Body of pancreas (tissue), 4 donors: ENCODE results near the gene CD3D. TPM values are rescaled to one million over a fixed set of nuclear protein-coding genes. Genes with fewer than 3 reads are reported as not detected.
"Not testable (repeated sequence)": the region's sequence is repeated elsewhere in the genome, so short reads cannot be mapped to it uniquely, and the experiment has no call there.

Source experiments
- ATAC-seq: fragments of 150-250 bp; one replicate; pipeline ENCODE4 v1.9.1; 2016
- DNase-seq, 4 donors: peaks; one replicate each; pipeline ENCODE4 v3.0.0-alpha.2; 2019
- H3K27ac ChIP-seq, 4 donors: fragments of 200-600 bp; sonication (generic); 1 replicate in 3 of 4; 2 replicates in 1 of 4; pipeline versions ENCODE4 v1.5.1 to v1.6.1; 2016 to 2019; ENCODE audit warnings: mild to moderate bottlenecking in 1 of 4, mixed read lengths in 1 of 4, moderate library complexity in 1 of 4
- H3K27me3 ChIP-seq, 2 donors: fragments of 200-600 bp; sonication (generic); one replicate each; pipeline ENCODE4 v1.6.0; 2016; ENCODE audit warnings: mild to moderate bottlenecking in 1 of 2
- H3K36me3 ChIP-seq, 2 donors: fragments of 200-600 bp; sonication (generic); replicated peaks in 1 of 2; 2 replicates each; pipeline ENCODE4 v1.5.1; 2016; ENCODE audit warnings: low read depth in 2 of 2; ENCODE audit not compliant: insufficient read depth in 1 of 2
- H3K4me1 ChIP-seq: fragments of 200-600 bp; sonication (generic); one replicate; pipeline ENCODE4 v1.6.0; 2016
- H3K4me3 ChIP-seq, 2 donors: fragments of 200-600 bp; sonication (generic); 1 replicate in 1 of 2; 2 replicates in 1 of 2; pipeline ENCODE4 v1.5.1; 2016 to 2019
- H3K9me3 ChIP-seq, 3 donors: fragments of 200-600 bp; sonication (generic); 1 replicate in 2 of 3; 2 replicates in 1 of 3; pipeline ENCODE4 v1.5.1; 2016
- CTCF ChIP-seq, 7 experiments: fragments of 450-650 bp in 4 of 7; fragments of 200-600 bp in 3 of 7; sonication (generic) in 3 of 7; IDR thresholded peaks; one replicate each; pipeline ENCODE4 v1.5.1; 2016 to 2019; ENCODE audit warnings: antibody characterized with exemption in 7 of 7
- POLR2A ChIP-seq, 3 donors: fragments of 450-650 bp; IDR thresholded peaks; one replicate each; pipeline ENCODE4 v1.6.1; 2016; ENCODE audit warnings: antibody characterized with exemption in 3 of 3, mild to moderate bottlenecking in 2 of 3
- WGBS, 2 donors: methylation state at CpG; one replicate each; pipeline ENCODE4 v1.1.5; 2017; 5-methylcytosine and 5-hydroxymethylcytosine counted together
- intact Hi-C: fragments of 100-400 bp; cut with DNase I; formaldehyde crosslinking; loops from one replicate; pipeline ENCODE4 v1.15.1; 2023
- total RNA-seq, 2 donors: library from RNA; depleted of rRNA; stranded (reverse); fragments of >200 nt; gene quantifications; one replicate each; pipeline ENCODE4 v1.1.0, GENCODE V29; 2016

The CD3D gene
- total RNA-seq, 2 donors from 2014 or later = 1.6 TPM; not detected in 1

DNA sequence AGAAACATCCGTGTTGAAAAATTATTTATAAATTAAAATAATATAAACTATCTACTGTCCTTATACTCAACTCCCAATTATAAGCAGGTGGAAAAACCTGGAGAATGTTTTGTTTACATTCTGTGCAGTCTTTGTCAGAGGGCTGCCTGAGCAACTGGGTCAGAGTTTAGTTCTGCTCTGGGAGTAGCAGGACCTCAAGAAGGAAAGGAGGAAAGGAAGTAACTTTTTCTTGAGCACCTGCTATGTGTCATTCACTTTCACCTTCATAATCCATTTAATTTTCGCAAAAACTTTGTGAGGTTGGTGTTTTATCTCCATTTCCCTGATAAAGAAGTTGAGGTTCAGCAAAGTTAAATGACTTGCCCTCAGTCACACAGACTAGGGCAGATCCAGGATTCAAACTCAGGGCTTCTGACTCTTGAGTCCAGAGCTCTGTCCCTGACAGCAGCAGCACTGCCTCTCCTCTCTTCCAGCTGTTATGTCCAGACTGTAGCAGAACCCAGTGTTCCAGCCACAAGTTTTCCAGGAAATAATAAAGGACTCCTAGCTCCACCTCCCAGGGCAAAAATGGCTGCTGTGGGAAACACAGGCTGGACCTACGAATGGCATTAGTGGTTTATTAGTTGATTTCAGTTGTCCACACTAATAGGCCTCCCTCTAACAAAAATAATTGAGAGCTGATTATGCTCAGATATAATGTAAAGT lies 31.6 kb downstream of the CD3D start:
- peaks cover 16% of the 10 kb centered on the region for H3K4me1 ChIP-seq
- no peak for DNase-seq
- H3K27me3 ChIP-seq = no peaks in the 10 kb centered on the region
- intact Hi-C loops = no loop called here
- H3K4me3 ChIP-seq = no peak overlapping the region
- H3K9me3 ChIP-seq = no peaks in the 10 kb centered on the region
- WGBS, 2 donors = 57 to 58% methylated on average over 3 of the region's 3 CpGs
- TF ChIP-seq POLR2A (IDR thresholded peaks at IDR 0.05) (no peak), CTCF (IDR thresholded peaks at IDR 0.05) (no peak)
- H3K36me3 ChIP-seq = no peaks in the 10 kb centered on the region
- no peak for ATAC-seq
- no peak overlapping the region for H3K27ac ChIP-seq

GRCh38 chr11:118310271-118310670 lies 32.2 kb downstream of the CD3D start:
- 82 to 83% methylated on average over 3 of the region's 3 CpGs for WGBS, 2 donors
- Histone ChIP-seq H3K36me3 (no peaks in the 10 kb centered on the region), H3K27ac (no peak overlapping the region), H3K9me3 (no peaks in the 10 kb centered on the region), H3K4me1 (peaks cover 10% of the 10 kb centered on the region), H3K4me3 (no peak overlapping the region), H3K27me3 (no peaks in the 10 kb centered on the region)
- intact Hi-C loops = no loop called here
- DNase-seq = no peak
- TF ChIP-seq CTCF (IDR thresholded peaks at IDR 0.05) (no peak), POLR2A (IDR thresholded peaks at IDR 0.05) (no peak)
- ATAC-seq = no peak

- 87 to 89% methylated on average over 5 of the region's 5 CpGs for WGBS, 2 donors
- intact Hi-C loops, H3K9me3 ChIP-seq, DNase-seq, H3K4me1 ChIP-seq, H3K36me3 ChIP-seq, H3K27ac ChIP-seq, H3K27me3 ChIP-seq, ATAC-seq, H3K4me3 ChIP-seq: not testable (repeated sequence)
Observed at GRCh38 chr11:118308995-118309528, 33.4 kb downstream of the CD3D start.

DNA sequence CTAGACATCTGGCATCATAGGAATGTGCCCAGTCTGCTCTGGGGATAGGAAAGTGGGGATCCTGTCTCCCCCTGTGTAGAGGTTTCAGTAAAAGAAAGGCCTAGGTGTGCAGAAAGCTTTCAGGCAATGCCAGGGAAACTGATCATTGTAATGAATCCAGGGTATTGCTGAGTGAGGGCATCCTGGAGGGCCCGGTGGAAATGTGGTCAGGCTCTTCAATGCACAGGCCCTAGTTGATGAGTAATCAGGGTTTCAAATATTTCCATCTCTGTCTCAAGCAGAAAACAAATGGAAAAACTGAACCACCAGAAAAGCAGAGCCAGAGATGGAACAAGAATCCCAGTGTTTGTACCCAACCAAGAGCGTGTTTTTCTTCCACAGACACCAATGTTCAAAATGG lies 35.9 kb downstream of the CD3D start:
- H3K4me1 ChIP-seq = no peaks in the 10 kb centered on the region
- H3K27me3 ChIP-seq = no peaks in the 10 kb centered on the region
- TF ChIP-seq POLR2A (IDR thresholded peaks at IDR 0.05) (no peak), CTCF (IDR thresholded peaks at IDR 0.05) (no peak)
- no peaks in the 10 kb centered on the region for H3K9me3 ChIP-seq
- 72 to 78% methylated on average over 2 of the region's 2 CpGs for WGBS, 2 donors
- H3K27ac ChIP-seq = no peak overlapping the region
- ATAC-seq (no peak), DNase-seq (no peak)
- H3K36me3 ChIP-seq = no peaks in the 10 kb centered on the region
- no peak overlapping the region for H3K4me3 ChIP-seq
- intact Hi-C loops = no loop called here

GRCh38 chr11:118305726-118306125 lies 36.8 kb downstream of the CD3D start:
- Histone ChIP-seq H3K36me3 (no peaks in the 10 kb centered on the region), H3K9me3 (no peaks in the 10 kb centered on the region), H3K27me3 (no peaks in the 10 kb centered on the region), H3K4me1 (no peaks in the 10 kb centered on the region), H3K27ac (no peak overlapping the region), H3K4me3 (no peak overlapping the region)
- DNase-seq (no peak), ATAC-seq (no peak)
- 77 to 80% methylated on average over 8 of the region's 8 CpGs for WGBS, 2 donors
- TF ChIP-seq POLR2A (IDR thresholded peaks at IDR 0.05) = no peak
- intact Hi-C loops = no loop called here
